MM.1S (cell line): ENCODE measurements around the gene PRICKLE3.

ENCODE experiments used
- DNase-seq: peaks from one replicate; pipeline ENCODE4 v3.0.0-alpha.2; 2015
- H2AFZ ChIP-seq: fragments of 300-600 bp; sonication (generic); 2 replicates; pipeline ENCODE4 v1.6.0; 2016; ENCODE audit warnings: antibody characterized with exemption, low read length
- H3F3A ChIP-seq: fragments of 300-600 bp; sonication (generic); 2 replicates; pipeline ENCODE4 v1.6.1; 2016; ENCODE audit warnings: mild to moderate bottlenecking, antibody characterized with exemption, low read length, moderate library complexity, mixed read lengths; ENCODE audit not compliant: insufficient read depth
- H3K27ac ChIP-seq: fragments of 300-600 bp; sonication (generic); 2 replicates; pipeline ENCODE4 v1.5.1; 2016; ENCODE audit warnings: mild to moderate bottlenecking, low read length
- H3K27me3 ChIP-seq: fragments of 300-600 bp; sonication (generic); replicated peaks from 2 replicates; pipeline ENCODE4 v1.6.0; 2016; ENCODE audit warnings: low read length; ENCODE audit not compliant: insufficient read depth
- H3K36me3 ChIP-seq: fragments of 300-600 bp; sonication (generic); replicated peaks from 2 replicates; pipeline ENCODE4 v1.6.1; 2016; ENCODE audit warnings: mild to moderate bottlenecking, low read length, mixed read lengths; ENCODE audit not compliant: insufficient read depth
- H3K4me1 ChIP-seq: fragments of 300-600 bp; sonication (generic); 2 replicates; pipeline ENCODE4 v1.6.1; 2016; ENCODE audit warnings: low read length, mixed read lengths
- H3K4me2 ChIP-seq: fragments of 300-600 bp; sonication (generic); 2 replicates; pipeline ENCODE4 v1.6.0; 2016; ENCODE audit warnings: low read depth, low read length
- H3K4me3 ChIP-seq: fragments of 300-600 bp; sonication (generic); 2 replicates; pipeline ENCODE4 v1.5.1; 2016; ENCODE audit warnings: low read length, mixed read lengths
- H3K79me2 ChIP-seq: fragments of 300-600 bp; sonication (generic); 2 replicates; pipeline ENCODE4 v1.6.1; 2016; ENCODE audit warnings: mixed run types, low read length, mixed read lengths
- H3K9ac ChIP-seq: fragments of 300-600 bp; sonication (generic); 2 replicates; pipeline ENCODE4 v1.6.1; 2016; ENCODE audit warnings: low read length, mixed read lengths
- H3K9me2 ChIP-seq: fragments of 300-600 bp; sonication (generic); replicated peaks from 2 replicates; pipeline ENCODE4 v1.6.1; 2016; ENCODE audit warnings: mild to moderate bottlenecking, low read length, mixed read lengths; ENCODE audit not compliant: insufficient read depth
- H3K9me3 ChIP-seq: fragments of 300-600 bp; sonication (generic); replicated peaks from 2 replicates; pipeline ENCODE4 v1.6.1; 2016; ENCODE audit warnings: mild to moderate bottlenecking, low read length, mixed read lengths; ENCODE audit not compliant: insufficient read depth
- H4K20me1 ChIP-seq: fragments of 300-600 bp; sonication (generic); 2 replicates; pipeline ENCODE4 v1.6.1; 2016; ENCODE audit warnings: mild to moderate bottlenecking, low read length, moderate library complexity, mixed read lengths; ENCODE audit not compliant: insufficient read depth
- CTCF ChIP-seq: fragments of 300-600 bp; sonication (generic); IDR thresholded peaks from 2 replicates; pipeline ENCODE4 v1.5.1; 2016; ENCODE audit warnings: antibody characterized with exemption, low read length, mixed read lengths
- EZH2 ChIP-seq: fragments of 300-600 bp; sonication (generic); optimal IDR thresholded peaks from 2 replicates; pipeline ENCODE3; 2017; ENCODE audit warnings: low read depth, mild to moderate bottlenecking, antibody characterized with exemption, low read length, mixed read lengths
- EZH2phosphoT487 ChIP-seq: fragments of 300-600 bp; sonication (generic); IDR thresholded peaks from 2 replicates; pipeline ENCODE4 v1.6.1; 2018; ENCODE audit warnings: antibody characterized with exemption, low read length

The PRICKLE3 gene

GRCh38 chrX:49187526-49187925 lies 1.4 kb upstream of the PRICKLE3 start:
- Histone ChIP-seq H3K4me3 (no peak overlapping the region), H3K27me3 (no peaks in the 10 kb centered on the region), H3K4me2 (no peak overlapping the region), H3K9ac (no peak overlapping the region), H3K36me3 (no peaks in the 10 kb centered on the region), H3K27ac (no peak overlapping the region), H3K79me2 (peaks cover 4% of the 10 kb centered on the region; the same call in 1 of the 2 replicates), H3K9me3 (no peaks in the 10 kb centered on the region), H3K4me1 (no peaks in the 10 kb centered on the region; the same call in 1 of the 2 replicates), H3K9me2 (no peaks in the 10 kb centered on the region), H3F3A (no peaks in the 10 kb centered on the region), H4K20me1 (no peaks in the 10 kb centered on the region), H2AFZ (no peak overlapping the region)
- TF ChIP-seq CTCF: no peak
- no peak for TF ChIP-seq EZH2phosphoT487
- no peak for TF ChIP-seq EZH2
- DNase-seq: no peak

- no peak overlapping the region for H2AFZ ChIP-seq
- H3K27me3 ChIP-seq: no peaks in the 10 kb centered on the region
- DNase-seq: no peak
- no peak overlapping the region for H3K27ac ChIP-seq
- H3K36me3 ChIP-seq: no peaks in the 10 kb centered on the region
- no peaks in the 10 kb centered on the region for H4K20me1 ChIP-seq
- H3K4me1 ChIP-seq: no peaks in the 10 kb centered on the region
- no peak for TF ChIP-seq EZH2phosphoT487
- TF ChIP-seq EZH2: no peak
- TF ChIP-seq CTCF: no peak
- H3K4me2 ChIP-seq: no peak overlapping the region
- H3K79me2 ChIP-seq: peaks cover 4% of the 10 kb centered on the region; the same call in 1 of the 2 replicates
- H3K4me3 ChIP-seq: no peak overlapping the region
- no peak overlapping the region for H3K9ac ChIP-seq
- H3F3A ChIP-seq: no peaks in the 10 kb centered on the region
- H3K9me3 ChIP-seq: no peaks in the 10 kb centered on the region
- no peaks in the 10 kb centered on the region for H3K9me2 ChIP-seq
Measured at GRCh38 chrX:49187028-49187394, 838 bp upstream of the PRICKLE3 start.

- no peaks in the 10 kb centered on the region for H4K20me1 ChIP-seq
- no peak for DNase-seq
- no peak overlapping the region for H2AFZ ChIP-seq
- H3K27me3 ChIP-seq: no peaks in the 10 kb centered on the region
- H3K9ac ChIP-seq: no peak overlapping the region
- H3K9me2 ChIP-seq: no peaks in the 10 kb centered on the region
- H3K4me2 ChIP-seq: peak overlapping the region; percentile 21; the same call in 1 of the 2 replicates
- no peak overlapping the region for H3K4me3 ChIP-seq
- no peaks in the 10 kb centered on the region for H3K9me3 ChIP-seq
- no peaks in the 10 kb centered on the region for H3F3A ChIP-seq
- TF ChIP-seq EZH2 (no peak), CTCF (no peak), EZH2phosphoT487 (no peak)
- H3K27ac ChIP-seq: no peak overlapping the region
- no peaks in the 10 kb centered on the region for H3K36me3 ChIP-seq
- peaks cover 4% of the 10 kb centered on the region; the same call in 1 of the 2 replicates for H3K79me2 ChIP-seq
- H3K4me1 ChIP-seq: no peaks in the 10 kb centered on the region
Measured at GRCh38 chrX:49184294-49185281, 1.6 kb downstream of the PRICKLE3 start.
